Renal cortex interstitium (tissue), 11 donors: ENCODE data around the gene ITPR1. TPM values are rescaled to one million over a fixed set of nuclear protein-coding genes. Genes with fewer than 3 reads are reported as not detected.

Experiments
- DNase-seq, 11 donors: peaks; one replicate each; pipeline ENCODE4 v3.0.0-alpha.2; 2013; ENCODE audit warnings: low read depth in 9 of 11, low spot score in 4 of 11; ENCODE audit errors: extremely low read depth in 1 of 11
- polyA plus RNA-seq, 3 donors: library from polyadenylated mRNA; unstranded; fragments of 120-200 nt; gene quantifications; one replicate each; pipeline ENCODE4 v1.2.1, GENCODE V29; 2013; ENCODE audit not compliant: insufficient read length in 3 of 3

Gene ITPR1
- polyA plus RNA-seq, 3 donors, result 51.9 to 63.3 (median 56.4) TPM

- no peak for DNase-seq
These were observed 247.4 kb downstream of the ITPR1 start for GRCh38 chr3:4740397-4741105.

GRCh38 chr3:4741106-4741403, 247.9 kb downstream of the ITPR1 start:
- DNase-seq, result no peak

GRCh38 chr3:4741404-4742307, 248.5 kb downstream of the ITPR1 start:
- DNase-seq, result no peak

GRCh38 chr3:4742359-4742758, 249.2 kb downstream of the ITPR1 start:
- no peak for DNase-seq

- no peak for DNase-seq
These were observed 250.2 kb downstream of the ITPR1 start for GRCh38 chr3:4743371-4743770.

- no peak for DNase-seq
These were observed 251.5 kb downstream of the ITPR1 start for GRCh38 chr3:4744405-4745234.

GRCh38 chr3:4745235-4745610, 252.1 kb downstream of the ITPR1 start:
- no peak for DNase-seq

GRCh38 chr3:4746241-4746958, 253.3 kb downstream of the ITPR1 start:
- no peak for DNase-seq

GRCh38 chr3:4748127-4748526, 255.0 kb downstream of the ITPR1 start:
- DNase-seq, result no peak

GRCh38 chr3:4748701-4749378, 255.7 kb downstream of the ITPR1 start:
- DNase-seq, result no peak

GRCh38 chr3:4749567-4750002, 256.4 kb downstream of the ITPR1 start:
- DNase-seq, result no peak

- DNase-seq, result no peak
These were observed 257.3 kb downstream of the ITPR1 start for GRCh38 chr3:4750306-4750968.

- no peak for DNase-seq
These were observed 257.9 kb downstream of the ITPR1 start for GRCh38 chr3:4751029-4751501.

GRCh38 chr3:4751502-4752101, 258.5 kb downstream of the ITPR1 start:
- no peak for DNase-seq

- DNase-seq, result peak in 1 of 11 donors; percentile 79
These were observed 259.3 kb downstream of the ITPR1 start for GRCh38 chr3:4752201-4753072.

- no peak for DNase-seq
These were observed 260.0 kb downstream of the ITPR1 start for GRCh38 chr3:4753073-4753691.
